GM12865 (cell line): Measurements from ENCODE around the gene PCLAF.

Experiments
- DNase-seq: peaks from one replicate; pipeline ENCODE4 v3.0.0; 2010; ENCODE audit warnings: low read depth
- H3K4me3 ChIP-seq: 2 replicates; pipeline ENCODE4 v1.5.1; 2011; ENCODE audit warnings: mild to moderate bottlenecking, low read depth, low read length, control low read depth
- TF ChIP-seq, protein P1 (sequence below): IDR thresholded peaks from 2 replicates; pipeline ENCODE4 v1.5.1; 2011; ENCODE audit warnings: low read length, control low read depth, low read depth, inconsistent platforms; ENCODE audit not compliant: insufficient read depth; ENCODE audit errors: missing control alignments

Gene PCLAF

DNA sequence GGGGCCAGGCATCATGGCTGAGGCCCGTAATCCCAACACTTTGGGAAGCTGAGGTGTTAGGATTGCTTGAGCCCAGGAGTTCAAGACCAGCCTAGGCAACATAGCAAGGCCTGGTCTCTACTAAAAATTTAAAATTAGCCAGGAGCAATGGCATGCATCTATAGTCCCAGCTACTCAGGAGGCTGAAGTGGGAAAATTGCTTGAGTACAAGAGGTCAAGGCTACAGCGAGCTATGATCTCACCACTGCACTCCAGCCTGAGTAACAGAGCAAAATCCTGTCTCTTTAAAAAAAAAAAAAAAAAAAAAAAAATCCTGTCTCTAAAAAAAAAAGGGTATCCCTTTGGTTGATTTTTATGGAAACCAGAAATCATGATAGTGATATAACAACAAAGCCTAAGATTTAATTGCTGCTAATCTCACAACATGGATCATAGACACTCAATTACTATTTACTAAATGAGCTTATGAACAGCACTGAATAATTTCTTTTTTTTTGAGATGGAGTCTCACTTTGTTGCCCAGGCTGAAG is 12.1 kb downstream of the PCLAF start:
- TF ChIP-seq, protein P1, sequence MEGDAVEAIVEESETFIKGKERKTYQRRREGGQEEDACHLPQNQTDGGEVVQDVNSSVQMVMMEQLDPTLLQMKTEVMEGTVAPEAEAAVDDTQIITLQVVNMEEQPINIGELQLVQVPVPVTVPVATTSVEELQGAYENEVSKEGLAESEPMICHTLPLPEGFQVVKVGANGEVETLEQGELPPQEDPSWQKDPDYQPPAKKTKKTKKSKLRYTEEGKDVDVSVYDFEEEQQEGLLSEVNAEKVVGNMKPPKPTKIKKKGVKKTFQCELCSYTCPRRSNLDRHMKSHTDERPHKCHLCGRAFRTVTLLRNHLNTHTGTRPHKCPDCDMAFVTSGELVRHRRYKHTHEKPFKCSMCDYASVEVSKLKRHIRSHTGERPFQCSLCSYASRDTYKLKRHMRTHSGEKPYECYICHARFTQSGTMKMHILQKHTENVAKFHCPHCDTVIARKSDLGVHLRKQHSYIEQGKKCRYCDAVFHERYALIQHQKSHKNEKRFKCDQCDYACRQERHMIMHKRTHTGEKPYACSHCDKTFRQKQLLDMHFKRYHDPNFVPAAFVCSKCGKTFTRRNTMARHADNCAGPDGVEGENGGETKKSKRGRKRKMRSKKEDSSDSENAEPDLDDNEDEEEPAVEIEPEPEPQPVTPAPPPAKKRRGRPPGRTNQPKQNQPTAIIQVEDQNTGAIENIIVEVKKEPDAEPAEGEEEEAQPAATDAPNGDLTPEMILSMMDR = no peak
- no peak for DNase-seq
- H3K4me3 ChIP-seq = no peak overlapping the region

DNA sequence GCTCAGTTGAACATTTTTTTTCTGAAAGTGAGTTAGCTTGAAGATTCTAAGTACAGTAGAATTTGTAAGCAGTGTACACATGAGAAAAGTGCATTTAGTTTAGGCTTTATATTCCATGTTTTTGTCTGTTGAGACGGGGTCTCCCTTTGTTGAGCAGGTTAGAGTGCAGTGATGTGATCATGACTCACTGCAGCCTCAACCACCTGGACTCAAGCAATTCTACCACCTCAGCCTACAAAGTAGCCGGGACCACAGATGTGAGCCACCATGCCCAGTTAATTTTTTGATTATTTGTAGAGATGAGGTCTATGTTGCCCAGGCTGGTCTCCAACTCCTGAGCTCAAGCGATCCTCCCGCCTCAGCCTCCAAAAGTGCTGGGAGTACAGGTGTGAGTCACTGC is 20.0 kb downstream of the PCLAF start:
- H3K4me3 ChIP-seq = no peak overlapping the region
- no peak for DNase-seq
- TF ChIP-seq, protein P1 = no peak

DNA sequence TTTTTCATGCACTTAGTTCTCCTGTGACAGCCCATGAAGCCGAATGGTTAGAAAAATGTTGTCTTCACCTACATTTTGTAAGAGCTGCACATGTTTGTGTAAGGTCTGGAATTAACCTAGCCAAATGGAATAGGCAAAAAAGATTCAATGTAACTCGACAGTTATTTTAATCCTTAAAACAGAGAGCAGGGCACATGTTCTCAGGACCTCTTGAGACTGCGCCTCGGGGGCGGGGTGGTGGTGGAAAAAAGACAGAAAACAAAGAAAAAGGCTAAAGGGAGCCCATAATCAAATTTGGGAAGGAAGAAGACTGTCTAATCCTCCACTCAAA is 24.6 kb downstream of the PCLAF start:
- no peak for DNase-seq
- peak overlapping the region; percentile 64 for H3K4me3 ChIP-seq
- TF ChIP-seq, protein P1 = no peak

DNA sequence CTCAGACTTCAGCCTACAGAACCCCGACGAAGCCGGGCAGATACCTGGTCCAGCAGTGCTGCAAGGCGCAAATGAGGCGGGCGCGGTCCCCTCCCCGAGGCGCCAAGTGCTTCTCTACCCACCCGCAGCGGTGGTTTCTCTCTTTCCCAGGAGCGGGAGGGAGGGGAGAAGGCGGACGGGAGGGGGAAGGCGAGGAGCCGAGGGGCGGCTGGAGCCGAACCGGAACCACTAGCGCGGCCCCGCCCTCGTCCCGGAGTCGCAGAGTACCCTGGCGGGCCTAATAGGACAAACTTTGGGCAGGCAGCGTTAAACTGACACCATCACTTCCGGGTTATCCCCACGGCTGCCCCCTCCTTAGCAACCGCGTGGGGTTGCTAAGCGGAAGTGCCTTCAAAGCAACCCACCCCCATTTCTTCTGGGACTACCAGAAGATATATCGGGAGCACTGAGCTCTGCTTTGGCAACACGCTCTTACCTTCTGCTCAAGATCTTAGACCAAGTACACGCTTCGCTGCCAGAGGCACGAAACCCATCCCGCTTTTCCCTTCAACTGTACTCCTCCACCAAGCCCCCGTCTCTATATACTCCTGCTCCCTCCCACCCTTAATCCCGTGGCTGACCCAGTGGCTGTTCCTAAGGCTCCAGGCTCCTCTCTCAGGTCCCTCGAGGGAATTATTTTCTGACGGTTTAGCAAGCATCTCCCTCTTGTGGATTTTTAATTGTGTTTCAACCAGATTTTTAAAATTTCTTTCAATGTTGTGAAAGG is 25.1 kb downstream of the PCLAF start, which contains the start of gene CSNK1G1:
Gene CSNK1G1 (minus strand): TSS at position 230 of the 766 bp plus-strand sequence. CDS start 55,674 bp downstream, outside the sequence.
- DNase-seq = peak; percentile 96
- TF ChIP-seq, protein P1 = no peak
- H3K4me3 ChIP-seq = peak within 1 kb of the TSS; percentile 64

DNA sequence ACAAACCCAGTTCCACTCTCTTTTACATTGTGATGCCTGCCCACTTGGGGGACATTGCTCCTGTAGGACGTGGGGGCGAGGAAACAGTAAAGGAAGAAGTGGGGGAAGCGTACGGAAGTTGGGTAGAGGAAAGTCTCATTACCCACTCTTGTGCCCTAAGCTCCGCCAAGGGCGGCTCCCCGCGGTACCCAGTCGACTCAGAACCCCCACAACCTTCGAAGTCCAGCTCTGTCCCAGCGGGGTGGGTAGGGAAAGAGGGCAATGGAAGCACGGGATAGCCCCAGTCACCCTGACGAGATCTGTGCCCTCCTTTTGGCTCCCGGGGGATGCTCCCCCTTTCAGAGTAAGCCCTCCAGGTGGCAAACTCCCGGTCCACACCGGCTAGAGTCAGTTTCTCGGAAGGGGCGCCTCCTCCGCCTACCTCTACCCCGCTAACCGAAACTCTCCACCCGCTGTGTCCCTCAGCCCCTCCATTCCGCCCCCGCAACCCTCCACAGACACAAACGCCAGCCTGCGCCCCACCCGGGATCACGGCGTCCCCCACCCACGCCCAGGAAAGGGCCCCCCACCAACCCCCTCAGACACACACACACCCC is 25.8 kb downstream of the PCLAF start:
- DNase-seq = peak; percentile 17
- peak overlapping the region; percentile 64 for H3K4me3 ChIP-seq
- TF ChIP-seq, protein P1 = no peak

DNA sequence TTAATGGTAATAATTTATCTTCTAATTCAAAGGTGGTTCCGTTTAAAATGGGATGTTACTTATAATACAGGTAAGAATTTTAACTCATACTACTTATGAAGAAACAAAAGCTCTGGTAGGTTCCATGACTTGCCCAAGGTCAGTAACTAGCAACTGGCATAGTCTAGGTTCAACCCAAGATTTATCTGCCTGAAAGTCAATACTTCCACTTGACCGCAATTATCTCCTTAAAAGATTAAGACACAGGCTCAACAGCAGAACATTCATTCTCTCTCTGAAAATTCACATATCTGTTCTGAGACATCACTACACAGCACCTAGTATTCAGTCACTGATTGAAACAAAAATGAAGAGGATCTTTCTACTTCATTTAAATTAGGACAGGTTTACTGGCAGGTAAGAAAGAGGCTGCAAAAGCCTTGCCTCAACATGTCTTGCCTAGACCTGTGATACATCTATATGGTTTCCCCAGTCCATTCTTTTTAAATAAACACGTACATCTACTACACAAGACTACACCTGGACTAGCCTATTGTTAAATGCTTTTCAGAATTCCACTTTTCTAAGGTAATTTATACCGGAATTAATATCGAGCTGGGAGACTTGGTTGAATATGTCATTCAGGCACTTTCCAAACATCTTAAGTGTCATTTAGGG is 26.4 kb downstream of the PCLAF start:
- peak overlapping the region; percentile 64 for H3K4me3 ChIP-seq
- DNase-seq = no peak
- TF ChIP-seq, protein P1 = no peak
